ENCODE measurements around the gene ANKAR. TPM values are rescaled to one million over a fixed set of nuclear protein-coding genes. Genes with fewer than 3 reads are reported as not detected.
"Not testable (repeated sequence)": the region's sequence is repeated elsewhere in the genome, so short reads cannot be mapped to it uniquely, and the experiment has no call there.

The ANKAR gene
- total RNA-seq, 1 experiment from 2014 or later: 1.3 TPM

DNA sequence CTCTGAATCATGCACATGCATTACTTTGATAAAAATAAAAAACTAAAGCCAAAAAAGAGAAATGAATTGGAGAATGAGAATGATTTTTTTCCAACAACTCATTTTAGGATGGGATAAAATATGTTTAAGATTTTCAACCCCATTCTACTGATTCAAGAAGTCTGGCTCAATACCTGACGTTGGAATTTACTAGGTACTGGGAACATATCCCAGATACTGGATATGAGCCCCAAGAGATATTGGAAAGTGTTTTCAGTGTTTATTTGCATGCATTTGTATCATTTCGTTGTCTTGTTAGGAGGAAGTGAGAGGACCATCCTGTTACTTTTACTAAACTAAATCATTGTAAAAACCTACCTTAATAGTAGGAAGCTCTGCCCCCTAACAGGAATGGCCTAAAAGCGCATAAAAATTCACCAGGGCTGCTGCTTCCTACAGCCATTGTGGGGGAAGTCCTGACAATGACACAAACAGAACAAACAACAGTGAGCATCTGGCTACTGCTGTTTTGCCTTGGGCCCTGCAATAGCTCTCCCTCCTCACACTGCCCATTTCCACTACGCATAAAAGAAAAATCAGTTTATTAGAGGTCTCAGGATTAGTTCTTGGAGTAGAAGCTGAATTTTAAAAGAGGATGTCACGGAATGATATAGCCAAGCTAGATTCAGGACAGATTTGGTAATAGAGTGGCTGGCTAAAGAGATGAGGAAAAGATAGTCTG is 35.2 kb downstream of the ANKAR start:
- TF ChIP-seq, protein P1, sequence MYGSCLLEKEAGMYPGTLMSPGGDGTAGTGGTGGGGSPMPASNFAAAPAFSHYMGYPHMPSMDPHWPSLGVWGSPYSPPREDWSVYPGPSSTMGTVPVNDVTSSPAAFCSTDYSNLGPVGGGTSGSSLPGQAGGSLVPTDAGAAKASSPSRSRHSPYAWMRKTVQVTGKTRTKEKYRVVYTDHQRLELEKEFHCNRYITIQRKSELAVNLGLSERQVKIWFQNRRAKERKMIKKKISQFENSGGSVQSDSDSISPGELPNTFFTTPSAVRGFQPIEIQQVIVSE (CRISPR knock-in tag; IDR thresholded peaks at IDR 0.05; ENCODE audit: borderline replicate concordance): no peak
- TF ChIP-seq ESRRA (CRISPR knock-in tag; IDR thresholded peaks at IDR 0.05; ENCODE audit: borderline replicate concordance) (no peak), ZNF671 (CRISPR knock-in tag; IDR thresholded peaks at IDR 0.05) (no peak), EMX1 (CRISPR knock-in tag; IDR thresholded peaks at IDR 0.05) (no peak), GABPB1 (CRISPR knock-in tag; IDR thresholded peaks at IDR 0.05) (no peak), ZNF263 (CRISPR knock-in tag; IDR thresholded peaks at IDR 0.05; ENCODE audit: low read depth) (no peak), NR3C1 (CRISPR knock-in tag; conservative IDR thresholded peaks at IDR 0.05; ENCODE audit: low read depth) (no peak), GRHL2 (CRISPR knock-in tag; IDR thresholded peaks at IDR 0.05; ENCODE audit: insufficient replicate concordance, severe bottlenecking) (no peak), IRF2 (CRISPR knock-in tag; IDR thresholded peaks at IDR 0.05; ENCODE audit: borderline replicate concordance, low read depth) (no peak), ELF4 (CRISPR knock-in tag; IDR thresholded peaks at IDR 0.05; ENCODE audit: low read depth) (no peak)
- TF ChIP-seq, protein P2, sequence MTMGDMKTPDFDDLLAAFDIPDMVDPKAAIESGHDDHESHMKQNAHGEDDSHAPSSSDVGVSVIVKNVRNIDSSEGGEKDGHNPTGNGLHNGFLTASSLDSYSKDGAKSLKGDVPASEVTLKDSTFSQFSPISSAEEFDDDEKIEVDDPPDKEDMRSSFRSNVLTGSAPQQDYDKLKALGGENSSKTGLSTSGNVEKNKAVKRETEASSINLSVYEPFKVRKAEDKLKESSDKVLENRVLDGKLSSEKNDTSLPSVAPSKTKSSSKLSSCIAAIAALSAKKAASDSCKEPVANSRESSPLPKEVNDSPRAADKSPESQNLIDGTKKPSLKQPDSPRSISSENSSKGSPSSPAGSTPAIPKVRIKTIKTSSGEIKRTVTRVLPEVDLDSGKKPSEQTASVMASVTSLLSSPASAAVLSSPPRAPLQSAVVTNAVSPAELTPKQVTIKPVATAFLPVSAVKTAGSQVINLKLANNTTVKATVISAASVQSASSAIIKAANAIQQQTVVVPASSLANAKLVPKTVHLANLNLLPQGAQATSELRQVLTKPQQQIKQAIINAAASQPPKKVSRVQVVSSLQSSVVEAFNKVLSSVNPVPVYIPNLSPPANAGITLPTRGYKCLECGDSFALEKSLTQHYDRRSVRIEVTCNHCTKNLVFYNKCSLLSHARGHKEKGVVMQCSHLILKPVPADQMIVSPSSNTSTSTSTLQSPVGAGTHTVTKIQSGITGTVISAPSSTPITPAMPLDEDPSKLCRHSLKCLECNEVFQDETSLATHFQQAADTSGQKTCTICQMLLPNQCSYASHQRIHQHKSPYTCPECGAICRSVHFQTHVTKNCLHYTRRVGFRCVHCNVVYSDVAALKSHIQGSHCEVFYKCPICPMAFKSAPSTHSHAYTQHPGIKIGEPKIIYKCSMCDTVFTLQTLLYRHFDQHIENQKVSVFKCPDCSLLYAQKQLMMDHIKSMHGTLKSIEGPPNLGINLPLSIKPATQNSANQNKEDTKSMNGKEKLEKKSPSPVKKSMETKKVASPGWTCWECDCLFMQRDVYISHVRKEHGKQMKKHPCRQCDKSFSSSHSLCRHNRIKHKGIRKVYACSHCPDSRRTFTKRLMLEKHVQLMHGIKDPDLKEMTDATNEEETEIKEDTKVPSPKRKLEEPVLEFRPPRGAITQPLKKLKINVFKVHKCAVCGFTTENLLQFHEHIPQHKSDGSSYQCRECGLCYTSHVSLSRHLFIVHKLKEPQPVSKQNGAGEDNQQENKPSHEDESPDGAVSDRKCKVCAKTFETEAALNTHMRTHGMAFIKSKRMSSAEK (CRISPR knock-in tag; IDR thresholded peaks at IDR 0.05; ENCODE audit: borderline replicate concordance): no peak
- TF ChIP-seq, protein P3, sequence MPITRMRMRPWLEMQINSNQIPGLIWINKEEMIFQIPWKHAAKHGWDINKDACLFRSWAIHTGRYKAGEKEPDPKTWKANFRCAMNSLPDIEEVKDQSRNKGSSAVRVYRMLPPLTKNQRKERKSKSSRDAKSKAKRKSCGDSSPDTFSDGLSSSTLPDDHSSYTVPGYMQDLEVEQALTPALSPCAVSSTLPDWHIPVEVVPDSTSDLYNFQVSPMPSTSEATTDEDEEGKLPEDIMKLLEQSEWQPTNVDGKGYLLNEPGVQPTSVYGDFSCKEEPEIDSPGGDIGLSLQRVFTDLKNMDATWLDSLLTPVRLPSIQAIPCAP (CRISPR knock-in tag; IDR thresholded peaks at IDR 0.05): no peak
- TF ChIP-seq, protein P4, sequence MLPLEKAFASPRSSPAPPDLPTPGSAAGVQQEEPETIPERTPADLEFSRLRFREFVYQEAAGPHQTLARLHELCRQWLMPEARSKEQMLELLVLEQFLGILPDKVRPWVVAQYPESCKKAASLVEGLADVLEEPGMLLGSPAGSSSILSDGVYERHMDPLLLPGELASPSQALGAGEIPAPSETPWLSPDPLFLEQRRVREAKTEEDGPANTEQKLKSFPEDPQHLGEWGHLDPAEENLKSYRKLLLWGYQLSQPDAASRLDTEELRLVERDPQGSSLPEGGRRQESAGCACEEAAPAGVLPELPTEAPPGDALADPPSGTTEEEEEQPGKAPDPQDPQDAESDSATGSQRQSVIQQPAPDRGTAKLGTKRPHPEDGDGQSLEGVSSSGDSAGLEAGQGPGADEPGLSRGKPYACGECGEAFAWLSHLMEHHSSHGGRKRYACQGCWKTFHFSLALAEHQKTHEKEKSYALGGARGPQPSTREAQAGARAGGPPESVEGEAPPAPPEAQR (CRISPR knock-in tag; IDR thresholded peaks at IDR 0.05): no peak
- ChIA-PET CTCF (interaction anchor here (1.0 to 1.3 kb wide), 2 partner anchors 11 to 36 kb away, joined by 3 to 5 read pairs; no protein-coding TSS in a partner anchor), POLR2A (interaction anchor here (1.0 kb wide), 1 partner anchor 11 kb away, joined by 3 read pairs; no protein-coding TSS in a partner anchor)
- H3K4me1 Mint-ChIP-seq: peaks cover 10% of the 10 kb centered on the region
- no peak overlapping the region for H3K4me3 Mint-ChIP-seq
- ATAC-seq (peak; percentile 88), DNase-seq (ENCODE audit: low spot score) (no peak)
- H3K9me3 Mint-ChIP-seq: peaks cover 29% of the 10 kb centered on the region
- peaks cover 9% of the 10 kb centered on the region for H3K27me3 Mint-ChIP-seq (ENCODE audit: low read depth)
- peak overlapping the region; percentile 76 for H3K27ac Mint-ChIP-seq
- H3K36me3 Mint-ChIP-seq: peaks cover 32% of the 10 kb centered on the region

DNA sequence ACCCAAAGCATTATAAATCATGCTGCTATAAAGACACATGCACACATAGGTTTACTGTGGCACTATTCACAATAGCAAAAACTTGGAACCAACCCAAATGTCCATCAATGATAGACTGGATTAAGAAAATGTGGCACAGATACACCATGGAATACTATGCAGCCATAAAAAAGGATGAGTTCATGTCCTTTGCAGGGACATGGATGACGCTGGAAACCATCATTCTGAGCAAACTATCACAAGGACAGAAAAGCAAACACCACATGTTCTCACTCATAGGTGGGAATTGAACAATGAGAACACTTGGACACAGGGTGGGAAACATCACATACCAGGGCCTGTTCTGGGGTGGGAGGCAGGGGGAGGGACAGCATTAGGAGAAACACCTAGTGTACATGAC is 43.1 kb downstream of the ANKAR start:
- H3K4me1 Mint-ChIP-seq; ATAC-seq; H3K4me3 Mint-ChIP-seq; CTCF ChIA-PET; POLR2A ChIA-PET; H3K27ac Mint-ChIP-seq; DNase-seq (ENCODE audit: low spot score): not testable (repeated sequence)
- Mint-ChIP-seq H3K27me3 (ENCODE audit: low read depth) (peaks cover 11% of the 10 kb centered on the region), H3K9me3 (peaks cover 50% of the 10 kb centered on the region), H3K36me3 (peaks cover 20% of the 10 kb centered on the region)

DNA sequence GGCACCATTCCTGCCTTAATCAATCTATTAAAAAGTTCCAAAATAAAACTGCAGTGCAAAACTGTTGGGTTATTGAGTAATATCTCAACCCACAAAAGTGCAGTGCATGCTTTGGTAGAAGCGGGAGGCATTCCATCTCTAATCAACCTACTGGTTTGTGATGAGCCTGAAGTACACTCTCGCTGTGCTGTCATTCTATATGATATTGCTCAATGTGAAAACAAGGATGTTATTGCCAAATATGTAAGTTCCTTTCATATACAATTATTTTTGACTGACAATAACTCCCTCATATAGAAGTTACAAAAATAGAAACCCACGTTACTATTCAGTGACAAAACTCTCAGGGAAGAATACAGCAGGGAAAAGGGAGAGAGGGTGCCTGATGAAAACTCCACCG is 45.1 kb downstream of the ANKAR start:
- H3K36me3 Mint-ChIP-seq: 0 out of 2 replicates have a peak, but pooled peaks cover 2% of the 10 kb centered on the region
- TF ChIP-seq, protein P5, sequence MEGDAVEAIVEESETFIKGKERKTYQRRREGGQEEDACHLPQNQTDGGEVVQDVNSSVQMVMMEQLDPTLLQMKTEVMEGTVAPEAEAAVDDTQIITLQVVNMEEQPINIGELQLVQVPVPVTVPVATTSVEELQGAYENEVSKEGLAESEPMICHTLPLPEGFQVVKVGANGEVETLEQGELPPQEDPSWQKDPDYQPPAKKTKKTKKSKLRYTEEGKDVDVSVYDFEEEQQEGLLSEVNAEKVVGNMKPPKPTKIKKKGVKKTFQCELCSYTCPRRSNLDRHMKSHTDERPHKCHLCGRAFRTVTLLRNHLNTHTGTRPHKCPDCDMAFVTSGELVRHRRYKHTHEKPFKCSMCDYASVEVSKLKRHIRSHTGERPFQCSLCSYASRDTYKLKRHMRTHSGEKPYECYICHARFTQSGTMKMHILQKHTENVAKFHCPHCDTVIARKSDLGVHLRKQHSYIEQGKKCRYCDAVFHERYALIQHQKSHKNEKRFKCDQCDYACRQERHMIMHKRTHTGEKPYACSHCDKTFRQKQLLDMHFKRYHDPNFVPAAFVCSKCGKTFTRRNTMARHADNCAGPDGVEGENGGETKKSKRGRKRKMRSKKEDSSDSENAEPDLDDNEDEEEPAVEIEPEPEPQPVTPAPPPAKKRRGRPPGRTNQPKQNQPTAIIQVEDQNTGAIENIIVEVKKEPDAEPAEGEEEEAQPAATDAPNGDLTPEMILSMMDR (IDR thresholded peaks at IDR 0.05): no peak
- no peak for TF ChIP-seq ZNF396 (CRISPR knock-in tag; IDR thresholded peaks at IDR 0.05; ENCODE audit: borderline replicate concordance)
- no peak for TF ChIP-seq PRRX2 (CRISPR knock-in tag; IDR thresholded peaks at IDR 0.05)
- no peak for TF ChIP-seq ZBTB21 (CRISPR knock-in tag; IDR thresholded peaks at IDR 0.05; ENCODE audit: borderline replicate concordance)
- TF ChIP-seq, protein P6, sequence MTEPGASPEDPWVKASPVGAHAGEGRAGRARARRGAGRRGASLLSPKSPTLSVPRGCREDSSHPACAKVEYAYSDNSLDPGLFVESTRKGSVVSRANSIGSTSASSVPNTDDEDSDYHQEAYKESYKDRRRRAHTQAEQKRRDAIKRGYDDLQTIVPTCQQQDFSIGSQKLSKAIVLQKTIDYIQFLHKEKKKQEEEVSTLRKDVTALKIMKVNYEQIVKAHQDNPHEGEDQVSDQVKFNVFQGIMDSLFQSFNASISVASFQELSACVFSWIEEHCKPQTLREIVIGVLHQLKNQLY (CRISPR knock-in tag; IDR thresholded peaks at IDR 0.05): no peak
- no peak for TF ChIP-seq SMAD4 (CRISPR knock-in tag; IDR thresholded peaks at IDR 0.05)
- no peak for TF ChIP-seq NFATC4 (CRISPR knock-in tag; IDR thresholded peaks at IDR 0.05)

More for the DNA sequence above, 45.1 kb downstream of the ANKAR start:
- POLR2A ChIA-PET: no interaction called here
- no peak overlapping the region for H3K27ac Mint-ChIP-seq
- H3K27me3 Mint-ChIP-seq (ENCODE audit: low read depth): peaks cover 2% of the 10 kb centered on the region
- no peak overlapping the region for H3K4me3 Mint-ChIP-seq
- DNase-seq (ENCODE audit: low spot score) (no peak), ATAC-seq (no peak)
- no peaks in the 10 kb centered on the region for H3K4me1 Mint-ChIP-seq
- H3K9me3 Mint-ChIP-seq: peaks cover 33% of the 10 kb centered on the region
- CTCF ChIA-PET: no interaction called here

Measured in WTC11 (cell line).